ENCODE data around the gene SMIM13.

The SMIM13 gene

DNA sequence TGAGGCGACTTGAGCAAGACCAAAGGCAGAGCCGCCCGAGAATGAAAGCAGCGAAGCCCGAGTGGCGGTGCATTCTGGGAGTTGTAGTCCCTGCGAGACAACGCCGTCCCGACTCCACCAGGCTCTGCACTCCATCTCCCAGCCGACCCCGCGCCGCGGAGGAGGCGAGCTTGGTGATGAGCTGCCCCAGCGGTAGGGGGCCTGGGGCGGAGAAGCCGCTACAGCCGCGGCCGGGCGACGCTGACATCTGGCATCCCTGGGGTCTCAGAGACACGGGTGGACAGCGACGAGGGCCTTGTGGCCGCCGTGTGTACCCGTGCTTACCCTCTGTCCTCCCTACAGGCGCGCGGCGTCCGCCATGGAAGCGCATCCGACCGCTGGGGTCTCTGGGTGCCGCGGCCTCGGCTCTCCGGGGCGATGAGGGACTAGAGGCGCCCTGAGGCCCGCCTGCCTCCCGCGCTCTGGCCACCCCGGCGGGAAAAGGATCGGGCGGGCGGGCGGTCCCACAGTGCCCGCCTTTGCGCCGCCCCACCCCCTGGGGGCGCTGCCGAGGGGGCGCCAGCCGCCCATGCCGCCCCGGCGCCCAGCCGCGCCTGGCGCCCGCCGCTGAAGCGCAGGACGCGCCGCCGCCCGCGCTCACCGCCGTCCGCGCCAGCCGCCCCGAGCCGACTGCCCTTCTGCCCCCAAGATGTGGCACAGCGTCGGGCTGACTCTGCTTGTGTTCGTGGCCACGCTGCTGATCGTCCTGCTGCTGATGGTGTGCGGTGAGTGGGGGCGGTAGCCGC, at the start of gene SMIM13:
Gene SMIM13, plus strand, starts transcription at position 209 of the 785 bp plus-strand sequence. Its CDS starts 480 bp downstream, at position 689.
- peak; percentile 86 for DNase-seq (ENCODE audit: low read depth)

DNA sequence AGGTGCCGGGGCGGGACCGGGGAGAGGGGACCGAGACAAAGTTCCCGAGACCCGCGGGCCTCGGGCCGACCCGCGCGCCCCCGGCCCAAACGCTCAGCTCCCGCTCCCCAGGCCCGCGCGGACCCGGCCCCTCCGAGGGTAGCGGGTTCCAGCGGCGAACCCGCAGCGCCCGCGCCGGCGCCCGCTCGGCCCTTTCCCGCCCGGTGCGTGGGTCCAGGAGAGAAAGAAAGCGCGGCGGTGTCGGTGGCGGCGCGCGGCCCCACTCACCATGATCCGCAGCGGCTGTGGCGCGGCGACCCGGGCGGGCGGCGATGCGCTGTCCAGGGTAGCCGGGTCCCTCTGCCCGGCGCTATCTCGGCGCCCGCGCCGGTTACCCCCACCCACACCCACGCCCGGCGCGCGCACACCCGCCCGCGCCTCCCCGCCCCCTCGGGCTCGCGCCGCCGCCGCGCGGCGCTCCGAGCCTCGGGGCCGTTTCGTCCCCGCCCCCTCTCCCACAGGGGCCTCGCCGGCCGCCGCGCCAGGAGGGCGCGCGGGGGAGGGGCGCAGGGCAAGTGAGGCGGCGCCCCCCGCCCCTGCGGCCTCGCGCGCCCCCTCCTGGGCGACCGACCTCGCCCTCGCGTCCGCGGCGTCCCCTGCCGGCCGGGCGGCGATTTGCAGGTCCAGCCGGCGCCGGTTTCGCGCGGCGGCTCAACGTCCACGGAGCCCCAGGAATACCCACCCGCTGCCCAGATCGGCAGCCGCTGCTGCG, 49.5 kb upstream of the SMIM13 start, which contains the start of gene ELOVL2:
Gene ELOVL2, minus strand, starts transcription at position 345 of the 751 bp plus-strand sequence. Its CDS starts 75 bp downstream, at position 270.
- no peak for DNase-seq (ENCODE audit: low read depth)

GRCh38 chr6:11044712-11045167, 48.9 kb upstream of the SMIM13 start:
- DNase-seq (ENCODE audit: low read depth), result no peak

DNA sequence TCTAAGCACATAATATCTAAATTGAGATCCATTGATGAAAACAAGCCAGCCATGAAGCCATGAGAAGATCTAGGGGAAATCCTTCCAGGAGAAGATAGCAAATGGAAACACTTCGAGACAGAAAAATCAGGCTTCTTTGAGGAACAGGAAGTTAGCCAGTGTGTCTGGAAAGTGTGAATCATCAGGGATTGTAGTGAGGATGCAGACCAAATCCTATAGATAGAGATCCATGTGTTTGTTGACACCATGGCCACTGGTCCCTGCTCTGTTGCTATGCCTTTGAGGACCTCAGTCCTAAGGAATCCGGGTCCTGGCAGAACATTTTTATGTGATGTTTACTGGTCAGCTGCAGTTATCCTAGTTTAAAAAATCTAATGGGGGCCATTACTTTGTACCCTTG, 42.9 kb upstream of the SMIM13 start:
- DNase-seq (ENCODE audit: low read depth), result no peak

- DNase-seq (ENCODE audit: low read depth), result no peak
These were observed 40.3 kb upstream of the SMIM13 start for GRCh38 chr6:11053307-11053706.

DNA sequence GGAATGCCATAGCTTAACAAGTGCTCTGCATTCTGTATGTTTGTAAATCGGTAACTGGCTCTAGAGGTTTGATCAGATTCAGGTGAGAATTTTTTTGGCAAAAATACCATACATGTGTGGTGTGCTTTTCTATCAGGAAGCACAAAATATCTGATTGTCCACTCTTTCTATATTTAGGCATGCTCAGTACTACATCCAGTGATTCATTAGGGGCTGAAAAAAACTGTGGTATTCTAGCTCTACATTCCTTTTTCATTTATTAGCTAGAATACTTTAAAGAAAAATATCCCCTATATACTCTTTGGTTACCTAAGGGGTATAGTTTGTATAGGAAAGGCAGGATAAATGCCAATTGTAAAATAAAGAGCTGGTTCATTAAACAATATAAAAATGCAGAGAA, 38.9 kb upstream of the SMIM13 start:
- DNase-seq (ENCODE audit: low read depth), result no peak

DNA sequence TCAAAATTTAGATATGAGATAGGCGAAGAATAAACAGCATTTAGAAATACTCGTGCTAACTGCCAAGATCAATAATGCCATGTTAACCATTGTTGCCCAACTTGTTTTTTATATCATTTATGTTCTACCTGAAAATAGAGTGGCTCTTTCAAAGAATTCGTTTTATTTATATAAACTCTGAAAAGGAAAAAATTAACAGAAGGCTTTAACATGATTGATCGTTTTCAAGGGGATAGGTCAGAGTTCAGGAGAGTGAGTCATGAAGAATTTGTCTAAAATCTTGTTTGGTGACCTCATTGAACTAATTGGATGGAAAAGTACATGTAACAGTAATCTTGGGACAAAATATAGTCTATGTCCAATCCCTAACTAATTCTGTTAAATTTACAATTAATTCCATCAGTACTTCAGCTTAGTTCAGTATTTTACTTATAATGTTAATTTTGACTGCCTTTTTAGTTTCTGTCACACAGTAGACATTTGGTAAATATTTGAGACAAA, 38.5 kb upstream of the SMIM13 start:
- DNase-seq (ENCODE audit: low read depth), result no peak

GRCh38 chr6:11056871-11057270, 36.8 kb upstream of the SMIM13 start:
- no peak for DNase-seq (ENCODE audit: low read depth)

GRCh38 chr6:11058406-11058805, 35.2 kb upstream of the SMIM13 start:
- DNase-seq (ENCODE audit: low read depth), result no peak

GRCh38 chr6:11062083-11062482, 31.6 kb upstream of the SMIM13 start:
- no peak for DNase-seq (ENCODE audit: low read depth)

GRCh38 chr6:11062715-11063114, 30.9 kb upstream of the SMIM13 start:
- no peak for DNase-seq (ENCODE audit: low read depth)

GRCh38 chr6:11064836-11065235, 28.8 kb upstream of the SMIM13 start:
- no peak for DNase-seq (ENCODE audit: low read depth)

- no peak for DNase-seq (ENCODE audit: low read depth)
These were observed 28.0 kb upstream of the SMIM13 start for GRCh38 chr6:11065436-11066202.

DNA sequence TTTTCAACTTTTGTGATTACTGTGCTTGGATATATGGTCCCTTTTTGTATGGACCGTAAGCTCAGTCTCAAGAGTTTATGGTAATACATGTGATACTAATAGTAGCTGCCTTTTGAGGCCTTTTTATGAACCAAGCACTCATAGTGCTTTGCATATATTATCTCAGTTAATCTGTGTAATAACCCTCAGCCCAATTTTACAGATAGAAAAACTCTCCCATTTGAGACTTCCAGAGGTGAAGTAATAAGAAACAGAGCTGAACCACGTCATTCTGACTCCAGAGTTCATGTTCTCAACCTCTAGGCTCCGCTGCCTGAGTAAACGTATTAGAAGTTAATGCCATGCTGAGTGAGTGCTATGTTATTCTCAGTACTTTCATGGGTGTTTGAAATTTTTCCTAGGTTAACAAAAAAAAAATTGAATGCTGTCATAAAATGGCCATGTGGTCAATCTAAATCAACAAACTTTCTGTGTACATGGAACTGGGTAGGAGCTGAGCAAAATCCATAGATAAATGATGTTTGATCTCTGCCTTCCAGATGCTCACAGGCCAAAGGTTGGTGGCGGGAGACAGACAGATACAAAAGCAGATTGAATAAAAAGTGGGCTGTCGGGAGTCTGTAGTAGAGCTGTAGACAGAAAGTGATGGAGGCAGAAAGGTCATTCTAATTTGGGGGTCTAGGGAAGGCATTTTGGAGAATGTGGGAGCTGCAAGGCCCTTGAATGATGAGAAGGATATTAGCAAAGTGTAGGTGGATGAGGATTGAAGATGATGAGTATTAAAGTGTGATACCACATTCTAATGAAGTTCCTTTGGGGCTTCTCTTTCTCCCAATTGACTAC, 26.9 kb upstream of the SMIM13 start:
- DNase-seq (ENCODE audit: low read depth), result no peak

- no peak for DNase-seq (ENCODE audit: low read depth)
These were observed 26.3 kb upstream of the SMIM13 start for GRCh38 chr6:11067348-11067747.

DNA sequence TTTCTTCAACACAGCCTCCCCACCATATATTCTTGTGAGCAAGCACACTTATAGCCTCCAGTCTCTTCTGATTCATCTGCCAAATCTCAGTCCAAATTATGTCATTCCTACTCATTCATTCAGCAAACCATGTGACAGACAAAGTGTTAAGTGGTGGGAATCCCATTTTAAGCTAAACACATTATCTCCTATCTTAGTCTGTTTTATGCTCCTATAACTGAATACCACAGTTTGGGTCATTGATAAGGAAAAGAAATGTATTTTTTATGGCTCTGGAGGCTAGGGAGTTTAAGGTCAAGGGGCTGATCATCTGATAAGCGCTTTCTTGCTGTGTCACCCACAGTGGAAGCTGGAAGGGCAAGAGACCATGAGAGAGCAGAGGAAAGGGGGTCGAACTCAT, 23.9 kb upstream of the SMIM13 start:
- no peak for DNase-seq (ENCODE audit: low read depth)

GRCh38 chr6:11072101-11072500, 21.5 kb upstream of the SMIM13 start:
- no peak for DNase-seq (ENCODE audit: low read depth)

GRCh38 chr6:11076540-11076939, 17.1 kb upstream of the SMIM13 start:
- no peak for DNase-seq (ENCODE audit: low read depth)

DNA sequence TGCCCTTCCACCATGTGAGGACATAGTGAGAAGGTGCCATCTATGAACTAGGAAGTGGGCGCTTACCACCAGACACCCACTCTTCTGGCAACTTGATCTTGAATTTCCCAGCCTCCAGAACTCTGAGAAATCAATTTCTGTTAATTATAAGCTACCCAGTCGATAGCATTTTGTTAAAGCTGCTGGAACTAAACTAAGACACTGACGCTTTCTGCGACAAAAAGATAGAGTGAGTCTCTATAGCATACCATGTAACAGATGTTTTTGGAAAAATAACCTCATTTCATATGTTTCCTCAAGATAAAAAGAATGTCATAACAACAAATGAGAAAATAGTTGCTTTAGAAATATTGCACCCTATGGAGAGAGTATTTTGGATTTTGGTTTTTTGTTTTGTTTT, 15.4 kb upstream of the SMIM13 start:
- no peak for DNase-seq (ENCODE audit: low read depth)

- DNase-seq (ENCODE audit: low read depth), result no peak
These were observed 13.3 kb upstream of the SMIM13 start for GRCh38 chr6:11080296-11080695.

- DNase-seq (ENCODE audit: low read depth), result no peak
These were observed 10.1 kb upstream of the SMIM13 start for GRCh38 chr6:11083491-11083890.
